Adrenal gland (tissue), 12 donors: ENCODE measurements around the gene CREM. TPM values are rescaled to one million over a fixed set of nuclear protein-coding genes. Genes with fewer than 3 reads are reported as not detected.

Source experiments
- DNase-seq, 7 donors: peaks; one replicate each; pipeline ENCODE4 v3.0.0-alpha.2; 2019 to 2020
- H3K27ac ChIP-seq, 5 donors: fragments of 200-600 bp; sonication (generic) in 4 of 5; 1 replicate in 3 of 5; 2 replicates in 2 of 5; pipeline versions ENCODE4 v1.5.1 to v1.8.0; 2016 to 2020; ENCODE audit warnings: mild to moderate bottlenecking in 1 of 5
- H3K27me3 ChIP-seq: fragments of 200-600 bp; 2 replicates; pipeline ENCODE4 v1.8.0; 2021
- H3K36me3 ChIP-seq, 2 donors: fragments of 200-600 bp; replicated peaks in 1 of 2; 1 replicate in 1 of 2; 2 replicates in 1 of 2; pipeline versions ENCODE4 v1.5.1 to v1.8.0; 2018 to 2022
- H3K4me1 ChIP-seq, 2 donors: fragments of 200-600 bp; replicated peaks in 1 of 2; 1 replicate in 1 of 2; 2 replicates in 1 of 2; pipeline versions ENCODE4 v1.5.1 to v1.8.0; 2018 to 2021
- H3K4me3 ChIP-seq, 4 donors: fragments of 200-600 bp; sonication (generic) in 3 of 4; one replicate each; pipeline ENCODE4 v1.5.1; 2016 to 2018
- H3K9me3 ChIP-seq, 3 donors: fragments of 200-600 bp; sonication (generic) in 1 of 3; replicated peaks in 1 of 3; 1 replicate in 2 of 3; 2 replicates in 1 of 3; pipeline versions ENCODE4 v1.5.1 to v1.8.0; 2016 to 2021
- POLR2A ChIP-seq, 2 donors: fragments of 450-650 bp; IDR thresholded peaks; one replicate each; pipeline ENCODE4 v1.6.1; 2017; ENCODE audit warnings: antibody characterized with exemption in 2 of 2, mild to moderate bottlenecking in 2 of 2, moderate library complexity in 1 of 2
- WGBS, 4 donors: extraction: QIAGEN DNeasy Blood & Tissue Kit in 2 of 4; methylation state at CpG; one replicate each; pipeline versions ENCODE4 v1.1.5 to v1.1.7; 2013 to 2017; 5-methylcytosine and 5-hydroxymethylcytosine counted together
- intact Hi-C, 2 donors: fragments of 100-400 bp; cut with DNase I; formaldehyde crosslinking; loops; one replicate each; pipeline versions ENCODE4 v1.14.1 to v1.15.0; 2022 to 2023
- polyA plus RNA-seq, 3 donors: library from polyadenylated mRNA; stranded (reverse); fragments of 200-250 nt in 2 of 3; fragments of 350-450 nt in 1 of 3; fragmentation: Illumina TruSeq in 1 of 3; extraction: RNeasy Lipid Tissue Mini Kit (QIAGEN cat#74804) in 1 of 3; gene quantifications; one replicate each; pipeline ENCODE4 v1.2.3, GENCODE V29; 2013 to 2014
- total RNA-seq, 9 donors: library from RNA; depleted of rRNA in 4 of 9; stranded (reverse); fragments of >200 nt in 4 of 9; fragments of 120-200 nt in 1 of 9; fragmentation: NEBNext Ultra II Directional in 1 of 9; extraction: Animal tissue kit (Norgen Biotek cat#: 25700) in 1 of 9; gene quantifications; one replicate each; pipeline versions ENCODE4 v1.1.0 to v1.2.4, GENCODE V29; 2013 to 2023
- TF ChIP-seq, protein P1 (sequence below), 6 experiments: fragments of 450-650 bp in 4 of 6; fragments of 200-600 bp in 2 of 6; sonication (generic) in 1 of 6; IDR thresholded peaks; 1 replicate in 5 of 6; 2 replicates in 1 of 6; pipeline versions ENCODE4 v1.5.1 to v1.8.0; 2016 to 2021; ENCODE audit warnings: antibody characterized with exemption in 6 of 6, mild to moderate bottlenecking in 2 of 6, moderate library complexity in 1 of 6
- donor health status: healthy with polysubstance abuse.
- donor health status: Bipolar disorder and iron deficiency.
- donor health status: DM: yes; HTN: yes; CAD: no.
- donor health status: DM: no; HTN: no; CAD: no.
- donor health status: DM: no; HTN: no; CAD: no.
- donor health status: DM: yes; HTN: yes; CAD: no.

Gene CREM
- total and polyA plus RNA-seq, 12 donors = 75.2 to 340 (median 119) TPM

- peak in 6 of 7 donors; percentile 53 to 86 (median 60) for DNase-seq
- no peaks in the 10 kb centered on the region for H3K27me3 ChIP-seq
- WGBS, 4 donors = 28 to 46% (median 32%) methylated on average over 5 of the region's 5 CpGs
- H3K4me1 ChIP-seq = peaks cover 0 to 31% of the 10 kb centered on the region in 2 donors
- peak overlapping the region in 4 of 5 donors; percentile 18 to 72 (median 52) for H3K27ac ChIP-seq
- H3K36me3 ChIP-seq = no peaks in the 10 kb centered on the region
- intact Hi-C loops = loop anchor here in 1 of 2 donors (5.0 kb wide), 1 partner anchor 100 kb away; no protein-coding TSS in a partner anchor
- TF ChIP-seq, protein P1, sequence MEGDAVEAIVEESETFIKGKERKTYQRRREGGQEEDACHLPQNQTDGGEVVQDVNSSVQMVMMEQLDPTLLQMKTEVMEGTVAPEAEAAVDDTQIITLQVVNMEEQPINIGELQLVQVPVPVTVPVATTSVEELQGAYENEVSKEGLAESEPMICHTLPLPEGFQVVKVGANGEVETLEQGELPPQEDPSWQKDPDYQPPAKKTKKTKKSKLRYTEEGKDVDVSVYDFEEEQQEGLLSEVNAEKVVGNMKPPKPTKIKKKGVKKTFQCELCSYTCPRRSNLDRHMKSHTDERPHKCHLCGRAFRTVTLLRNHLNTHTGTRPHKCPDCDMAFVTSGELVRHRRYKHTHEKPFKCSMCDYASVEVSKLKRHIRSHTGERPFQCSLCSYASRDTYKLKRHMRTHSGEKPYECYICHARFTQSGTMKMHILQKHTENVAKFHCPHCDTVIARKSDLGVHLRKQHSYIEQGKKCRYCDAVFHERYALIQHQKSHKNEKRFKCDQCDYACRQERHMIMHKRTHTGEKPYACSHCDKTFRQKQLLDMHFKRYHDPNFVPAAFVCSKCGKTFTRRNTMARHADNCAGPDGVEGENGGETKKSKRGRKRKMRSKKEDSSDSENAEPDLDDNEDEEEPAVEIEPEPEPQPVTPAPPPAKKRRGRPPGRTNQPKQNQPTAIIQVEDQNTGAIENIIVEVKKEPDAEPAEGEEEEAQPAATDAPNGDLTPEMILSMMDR (IDR thresholded peaks at IDR 0.05) = no peak
- TF ChIP-seq POLR2A (IDR thresholded peaks at IDR 0.05) = no peak
- no peak overlapping the region for H3K4me3 ChIP-seq
- H3K9me3 ChIP-seq = no peaks in the 10 kb centered on the region
Observed at GRCh38 chr10:35217455-35217854, 90.8 kb downstream of the CREM start.

DNA sequence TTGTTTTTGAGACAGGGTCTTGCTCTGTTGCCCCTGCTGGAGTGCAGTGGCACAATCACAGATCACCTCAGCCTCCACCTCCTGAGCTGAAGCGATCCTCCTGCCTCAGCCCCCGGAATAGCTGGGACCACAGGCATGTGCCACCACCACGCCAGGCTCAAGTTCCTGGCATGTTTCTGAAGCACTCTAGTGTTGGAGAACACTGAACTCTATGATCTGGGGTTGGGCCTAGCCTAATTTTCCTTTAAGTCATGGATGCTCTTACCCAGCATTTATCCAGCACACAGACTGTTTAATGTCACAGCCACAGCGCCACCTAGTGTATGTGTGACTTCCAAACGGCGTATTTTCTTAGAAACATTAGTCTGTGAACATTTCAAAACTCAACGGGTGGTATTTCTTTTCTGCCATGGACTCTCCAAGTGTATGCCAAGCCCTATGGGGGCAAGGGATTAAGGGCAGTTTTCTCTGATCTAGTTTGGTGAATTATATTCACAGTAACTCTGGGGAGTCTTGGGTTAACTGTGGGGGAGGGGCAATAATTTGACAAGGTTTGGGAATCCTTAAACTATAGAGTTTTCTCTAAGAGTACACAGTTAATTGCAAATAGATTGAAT is 91.8 kb downstream of the CREM start:
- H3K27ac ChIP-seq = peak overlapping the region in 3 of 5 donors; percentile 14 to 67 (median 62)
- H3K36me3 ChIP-seq = no peaks in the 10 kb centered on the region
- H3K4me3 ChIP-seq = no peak overlapping the region
- TF ChIP-seq, protein P1 (IDR thresholded peaks at IDR 0.05) = peak; percentile 83 to 95 (median 91)
- TF ChIP-seq POLR2A (IDR thresholded peaks at IDR 0.05) = no peak
- DNase-seq = peak; percentile 84 to 97 (median 91)
- no peaks in the 10 kb centered on the region for H3K9me3 ChIP-seq
- intact Hi-C loops = loop anchor here in 1 of 2 donors (5.0 kb wide), 1 partner anchor 101 kb away; no protein-coding TSS in a partner anchor
- WGBS, 4 donors = 31 to 36% (median 34%) methylated on average over 7 of the region's 7 CpGs
- peaks cover 0 to 31% of the 10 kb centered on the region in 2 donors for H3K4me1 ChIP-seq
- H3K27me3 ChIP-seq = no peaks in the 10 kb centered on the region

- DNase-seq = no peak
- H3K9me3 ChIP-seq = no peaks in the 10 kb centered on the region
Observed at GRCh38 chr10:35219292-35219691, 92.6 kb downstream of the CREM start.

More at GRCh38 chr10:35219292-35219691, 92.6 kb downstream of the CREM start:
- intact Hi-C loops = loop anchor here in 1 of 2 donors (5.0 kb wide), 1 partner anchor 102 kb away; no protein-coding TSS in a partner anchor
- Histone ChIP-seq H3K27ac (no peak overlapping the region), H3K36me3 (no peaks in the 10 kb centered on the region), H3K27me3 (no peaks in the 10 kb centered on the region), H3K4me1 (peaks cover 0 to 31% of the 10 kb centered on the region in 2 donors), H3K4me3 (no peak overlapping the region)
- 66 to 76% (median 71%) methylated on average over 6 of the region's 6 CpGs for WGBS, 4 donors
- TF ChIP-seq, protein P1 (IDR thresholded peaks at IDR 0.05) = no peak
- no peak for TF ChIP-seq POLR2A (IDR thresholded peaks at IDR 0.05)
